HG03432 (cell line): ENCODE results near the gene PAX8.
"Not testable (repeated sequence)": the region's sequence is repeated elsewhere in the genome, so short reads cannot be mapped to it uniquely, and the experiment has no call there.

Experiments
- ATAC-seq: cut with Tn5 transposase; IDR thresholded peaks from one replicate; pipeline ENCODE4 v1.9.1; 2021; ENCODE audit warnings: mild to moderate bottlenecking, moderate library complexity; ENCODE audit not compliant: unreplicated experiment

Gene PAX8

DNA sequence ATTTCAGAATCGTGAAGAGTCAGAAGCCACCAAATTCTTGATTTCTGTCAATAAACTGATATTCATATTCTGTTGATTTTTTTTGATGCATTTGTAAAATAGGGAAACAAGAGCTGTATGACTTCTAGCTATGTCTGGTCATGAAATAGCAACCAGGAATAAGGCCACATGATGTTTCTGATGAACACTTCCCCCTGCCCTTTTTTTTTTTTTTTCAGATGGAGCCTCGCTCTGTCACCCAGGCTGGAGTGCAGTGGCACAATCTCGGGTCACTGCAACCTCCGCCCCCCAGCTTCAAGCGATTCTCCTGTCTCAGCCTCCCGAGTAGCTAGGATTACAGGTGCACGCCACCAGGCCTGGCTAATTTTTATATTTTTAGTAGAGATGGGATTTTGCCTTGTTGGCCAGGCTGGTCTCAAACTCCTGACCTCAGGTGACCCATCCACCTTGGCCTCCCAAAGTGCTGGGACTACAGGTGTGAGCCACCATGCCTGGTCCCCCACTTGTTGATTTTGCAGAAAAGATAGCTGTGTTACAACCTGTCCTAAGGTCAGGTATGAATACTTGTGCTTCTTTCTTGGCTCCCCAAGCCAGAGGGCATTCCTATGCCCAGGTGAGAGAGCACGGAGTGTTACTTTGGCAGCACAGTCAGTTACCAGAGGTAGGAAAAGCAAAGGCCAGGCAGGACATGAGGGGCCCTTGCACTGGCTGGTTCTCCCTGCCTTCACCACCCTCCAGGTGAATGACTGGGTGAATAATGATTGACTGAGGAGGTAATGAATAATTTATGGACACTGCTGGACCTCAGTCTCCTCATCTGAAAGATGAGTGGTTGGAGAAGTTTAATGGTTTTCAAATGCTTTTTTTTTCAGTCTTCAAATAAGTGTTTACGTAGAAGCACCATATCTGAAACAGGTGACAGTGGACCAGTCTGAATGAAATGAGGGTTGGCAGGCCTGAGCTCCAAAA, 39.6 kb downstream of the PAX8 start:
- ATAC-seq, result no peak

GRCh38 chr2:113237604-113238160, 41.0 kb downstream of the PAX8 start:
- no peak for ATAC-seq

DNA sequence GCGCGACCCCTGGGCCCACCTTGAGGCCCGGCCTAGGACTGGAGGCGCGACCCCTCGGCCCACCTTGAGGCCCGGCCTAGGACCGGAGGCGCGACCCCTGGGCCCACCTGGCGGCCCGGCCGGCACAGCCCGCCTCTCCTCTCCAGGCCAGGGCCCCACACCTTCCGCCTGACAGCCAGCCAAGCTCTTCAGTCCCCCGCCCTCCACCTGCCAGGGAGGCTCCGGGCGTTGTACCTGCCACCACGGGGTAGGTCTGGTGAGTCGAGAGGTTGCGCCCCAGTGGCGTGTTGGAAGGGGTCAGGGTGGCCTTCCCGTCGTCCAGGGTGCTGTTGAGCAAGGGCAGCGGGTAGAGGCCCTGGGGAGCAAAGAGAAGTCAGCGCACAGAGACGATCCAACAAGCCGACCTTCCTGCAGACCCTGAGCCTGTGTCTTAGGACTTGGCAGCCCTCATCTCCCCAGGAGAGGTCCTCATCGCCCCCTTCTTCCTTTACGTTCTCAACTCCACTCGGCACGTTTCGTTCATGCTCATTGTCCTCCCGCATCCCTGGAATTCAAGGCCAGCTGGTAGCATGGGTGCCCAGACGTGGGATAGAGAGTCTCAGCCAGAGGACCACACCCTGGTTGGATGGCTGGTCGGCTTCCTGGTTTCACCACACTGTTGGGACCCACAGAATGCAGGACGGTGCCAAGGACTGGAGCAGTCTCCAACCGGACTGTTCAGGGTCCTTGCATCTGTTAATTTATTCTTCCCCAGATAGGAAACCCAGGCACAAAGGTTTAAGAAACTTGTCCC, 42.2 kb downstream of the PAX8 start:
- no peak for ATAC-seq

GRCh38 chr2:113235347-113236226, 43.1 kb downstream of the PAX8 start:
- not testable (repeated sequence) for ATAC-seq

DNA sequence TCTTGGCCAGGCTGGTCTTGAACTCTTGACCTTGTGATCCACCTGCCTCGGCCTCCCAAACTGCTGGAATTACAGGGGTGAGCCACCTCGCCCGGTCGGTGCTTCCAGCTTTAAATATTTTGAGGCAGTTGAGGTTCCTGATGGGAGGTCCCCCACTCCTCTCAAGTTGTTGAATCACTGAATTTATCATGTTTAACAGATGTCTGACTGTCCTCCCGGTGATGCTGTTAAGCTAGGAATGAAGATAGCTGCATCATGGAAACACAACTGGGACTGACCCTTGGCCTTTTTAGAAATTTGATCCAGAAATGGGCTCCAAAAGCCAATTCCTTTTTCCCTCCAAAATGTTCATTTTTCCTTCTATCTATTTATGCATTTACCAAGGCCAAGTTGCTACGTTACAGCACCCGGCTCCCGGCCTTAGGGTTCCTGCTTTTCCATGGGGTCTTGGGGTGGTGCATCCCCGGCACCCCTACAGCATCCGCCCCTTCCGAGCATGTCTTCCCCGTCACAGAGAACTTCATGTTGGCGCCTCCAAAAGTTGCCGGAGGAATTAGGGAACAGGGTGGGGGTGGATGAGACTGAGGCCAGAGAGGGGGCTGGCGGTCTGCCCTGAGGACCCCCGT, 43.9 kb downstream of the PAX8 start:
- ATAC-seq, result no peak

DNA sequence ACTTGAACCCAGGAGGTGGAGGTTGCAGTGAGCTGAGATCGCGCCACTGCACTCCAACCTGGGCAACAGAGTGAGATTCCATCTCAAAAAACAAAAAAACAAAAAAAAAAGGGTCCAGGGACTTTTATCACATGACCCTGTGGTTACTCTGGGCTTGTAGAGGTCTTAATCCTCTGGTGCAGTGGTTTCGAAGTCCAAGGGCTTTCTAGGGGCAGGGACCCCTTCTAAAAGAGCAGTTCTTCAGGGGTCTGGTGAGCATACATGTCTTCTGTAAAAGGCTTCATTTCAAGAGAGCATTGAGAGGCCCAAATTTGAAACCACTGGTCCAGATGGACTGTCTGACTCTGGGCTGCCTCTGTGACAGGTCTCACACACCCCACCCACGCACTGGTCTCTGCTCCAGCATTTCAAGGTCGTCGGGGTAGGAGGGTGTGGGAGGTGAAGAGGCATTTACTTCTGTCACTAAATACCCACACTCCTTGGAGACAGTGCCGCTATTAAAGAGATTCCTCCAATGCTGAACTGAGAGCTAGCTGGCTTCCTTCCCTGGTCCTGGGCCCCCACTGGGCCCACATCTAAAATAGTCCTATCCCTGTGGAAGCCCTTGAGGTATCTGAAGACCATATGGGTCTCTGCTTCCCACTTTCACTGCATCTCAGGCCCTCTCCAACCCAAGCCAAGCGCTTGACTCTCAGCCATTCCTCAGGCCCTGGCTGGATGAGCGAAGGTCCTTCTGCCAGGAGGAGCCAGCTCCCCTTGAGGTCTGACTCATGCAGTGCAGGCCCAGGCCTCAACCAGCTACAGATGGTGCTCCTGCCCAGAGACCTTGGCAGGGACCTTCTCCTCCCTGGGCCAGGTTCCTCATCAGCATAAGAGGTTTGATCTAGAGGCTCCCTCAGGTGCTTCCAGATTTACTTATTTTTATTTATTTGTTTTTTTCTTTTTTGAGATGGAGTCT, 44.8 kb downstream of the PAX8 start:
- ATAC-seq, result no peak

GRCh38 chr2:113232740-113233139, 46.0 kb downstream of the PAX8 start:
- no peak for ATAC-seq

DNA sequence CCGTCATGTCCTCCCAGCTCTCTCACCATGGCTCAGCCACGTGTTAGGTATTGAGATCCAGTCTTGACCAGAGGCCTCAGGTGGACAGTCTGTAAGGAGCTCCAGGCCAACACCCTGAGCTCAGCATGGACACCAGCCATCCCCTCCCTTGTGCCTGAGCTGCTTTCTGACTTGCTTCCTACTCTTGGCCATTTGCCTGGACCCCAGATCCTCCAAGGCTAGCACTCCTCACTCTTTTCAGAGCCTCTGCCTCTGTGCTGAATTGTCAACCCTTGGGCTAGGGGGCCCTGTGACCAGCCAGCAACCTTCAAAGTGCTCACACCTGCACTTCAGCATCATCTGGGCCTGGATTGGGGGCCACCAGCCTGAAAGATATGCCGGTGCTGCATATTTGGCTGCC, 46.6 kb downstream of the PAX8 start:
- ATAC-seq, result no peak

DNA sequence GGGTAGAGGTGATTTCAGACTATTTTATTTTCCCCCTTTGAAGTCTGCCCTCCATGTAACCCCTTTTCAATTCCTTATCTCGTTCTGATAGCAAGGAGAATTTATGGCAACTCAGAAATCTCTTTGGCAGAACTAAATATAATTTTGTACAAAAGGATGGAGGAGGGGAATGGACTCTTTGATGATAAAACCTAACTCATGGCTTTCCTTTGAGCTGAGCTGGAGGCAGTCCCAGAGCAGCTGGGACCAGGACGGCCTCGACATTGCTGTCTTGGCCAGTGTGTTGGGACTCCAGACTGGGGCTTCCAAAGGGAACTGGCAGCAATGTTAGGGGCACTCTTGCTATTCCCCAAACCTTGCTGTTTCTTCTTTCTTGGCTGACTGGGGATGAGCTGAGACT, 47.7 kb downstream of the PAX8 start:
- no peak for ATAC-seq

GRCh38 chr2:113230531-113230930, 48.2 kb downstream of the PAX8 start:
- ATAC-seq, result no peak

DNA sequence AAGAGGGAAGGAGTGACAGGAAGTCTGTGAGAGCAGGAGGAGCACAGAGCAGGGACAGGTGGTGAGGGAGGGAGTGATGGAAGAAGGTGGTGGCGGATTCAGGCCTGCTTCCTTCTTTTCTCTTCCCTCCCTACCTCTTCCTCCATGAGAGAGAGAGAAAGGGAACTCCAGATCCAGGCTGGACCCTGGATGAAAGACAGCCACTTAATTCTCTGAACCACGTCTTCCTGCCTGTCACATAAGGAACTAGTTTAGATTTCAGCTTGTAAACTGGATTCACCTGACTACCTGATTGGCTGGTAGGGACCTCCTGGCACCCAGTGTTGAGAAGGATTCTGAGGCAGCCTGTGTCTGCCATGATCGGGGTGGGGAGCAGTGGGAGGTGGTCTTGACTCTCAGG, 48.9 kb downstream of the PAX8 start:
- no peak for ATAC-seq

- no peak for ATAC-seq
Measured at GRCh38 chr2:113228991-113229716, 49.6 kb downstream of the PAX8 start.

GRCh38 chr2:113228351-113228750, 50.4 kb downstream of the PAX8 start:
- no peak for ATAC-seq

DNA sequence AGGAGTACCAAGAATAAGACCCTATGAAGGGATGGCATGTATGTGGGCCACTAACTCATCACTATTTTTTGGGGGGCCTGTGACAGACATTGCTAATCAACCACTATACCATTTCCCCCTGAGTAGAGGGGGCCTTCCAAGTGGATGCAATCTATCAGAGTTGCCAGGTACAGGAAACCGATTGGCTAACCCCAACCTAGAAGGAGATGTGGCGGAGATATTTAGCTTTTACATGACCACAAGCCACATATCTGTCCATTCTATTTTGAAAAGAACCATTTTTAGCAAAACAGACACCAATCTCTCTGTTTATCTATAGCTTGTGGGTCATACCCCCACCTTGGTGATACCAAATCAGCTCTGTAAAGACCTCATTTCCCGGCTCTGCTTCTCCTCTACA, 51.0 kb downstream of the PAX8 start:
- ATAC-seq, result no peak

DNA sequence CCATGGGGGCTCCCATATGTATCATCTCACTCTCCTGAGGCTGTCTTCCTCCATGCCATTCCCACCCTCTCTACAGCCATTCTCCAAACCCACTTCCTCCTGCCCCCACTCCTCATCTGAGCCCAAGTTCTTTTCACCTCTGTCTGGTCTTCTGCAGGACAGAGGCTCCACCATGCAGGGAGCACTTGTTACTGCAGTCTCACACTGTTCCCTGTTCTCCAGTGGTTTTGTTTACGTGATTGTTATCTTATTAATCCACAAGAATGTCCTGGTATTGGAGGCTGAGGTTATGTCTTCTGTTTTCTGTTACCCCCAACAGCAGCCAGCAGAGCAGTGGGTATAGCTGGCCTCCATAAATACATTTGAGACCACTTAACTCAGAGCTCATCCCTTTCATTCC, 51.4 kb downstream of the PAX8 start:
- ATAC-seq, result no peak

DNA sequence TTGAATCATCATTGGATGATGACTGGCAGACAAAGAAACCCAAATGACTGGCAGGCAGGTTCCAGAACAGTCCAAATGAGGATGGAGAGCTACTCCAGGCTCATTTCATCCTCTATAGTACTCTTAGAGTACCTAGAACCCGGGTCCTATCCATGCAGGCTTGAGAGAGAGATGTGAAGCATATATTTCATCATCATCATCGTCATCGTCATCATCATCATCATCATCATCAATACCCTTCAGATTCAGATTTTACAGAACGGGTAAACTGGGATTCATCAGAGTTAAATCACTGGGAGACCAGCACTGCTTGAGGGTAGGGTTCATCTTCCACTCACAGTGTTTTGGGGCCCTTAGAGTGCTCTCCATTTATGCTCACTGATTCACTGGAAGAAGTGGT, 52.3 kb downstream of the PAX8 start:
- ATAC-seq, result no peak

DNA sequence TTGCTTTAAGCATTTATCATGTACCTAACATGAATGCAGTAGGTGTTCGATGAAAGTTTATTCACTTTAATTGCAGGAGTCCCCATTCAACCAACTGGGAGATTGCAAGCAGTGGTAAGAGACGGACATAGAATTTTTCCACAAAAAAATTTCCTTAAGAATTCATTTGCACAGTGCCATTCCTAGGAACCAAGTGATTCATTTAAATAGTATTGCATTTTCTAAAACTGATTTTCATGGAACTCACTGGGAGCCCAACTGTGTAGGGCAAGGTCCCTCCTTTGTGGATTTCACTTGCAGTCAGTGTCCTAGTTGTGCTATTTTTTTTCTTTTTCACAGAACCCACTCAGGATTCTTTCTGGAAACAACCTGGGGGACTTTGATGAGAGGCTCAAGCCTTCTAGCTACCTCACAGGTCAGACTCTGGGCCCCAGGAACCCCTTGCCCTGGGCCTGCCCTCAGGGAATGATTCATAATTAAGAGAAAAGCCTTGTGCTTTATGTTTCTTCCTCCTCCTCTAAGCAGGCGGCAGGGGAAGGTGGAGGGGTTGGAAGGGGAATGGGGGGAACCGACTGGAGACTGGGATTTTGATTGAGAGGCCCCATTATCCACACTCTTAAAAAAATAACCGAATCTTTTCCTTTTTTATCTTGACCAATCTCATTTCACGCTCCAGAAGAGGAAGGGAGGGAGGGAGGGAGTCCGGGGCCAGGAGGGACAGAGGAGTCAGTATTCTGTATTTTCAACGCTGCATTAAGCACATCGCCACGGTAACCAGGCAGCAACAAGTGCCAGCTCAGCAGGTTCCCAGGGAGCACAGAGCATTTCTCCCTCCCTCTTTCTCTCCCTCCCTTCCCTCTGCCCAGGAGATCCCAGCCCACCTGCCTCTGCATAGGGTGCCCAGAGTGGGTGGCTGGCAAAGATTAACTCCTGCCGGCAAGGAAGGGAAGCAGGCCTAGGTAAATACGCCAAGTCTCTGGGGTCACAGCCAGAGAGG, 53.2 kb downstream of the PAX8 start:
- no peak for ATAC-seq
